SW 1271 (cell line): ENCODE results near the gene ZNF771.

Source experiments
- DNase-seq, 2 experiments: peaks; one replicate each; lab custom pipeline; 2025; lab: John Stamatoyannopoulos, UW

The ZNF771 gene

GRCh38 chr16:30398661-30399434 is 8.6 kb upstream of the ZNF771 start:
- DNase-seq: no peak

- no peak for DNase-seq
Measured at GRCh38 chr16:30399435-30400186, 7.8 kb upstream of the ZNF771 start.

GRCh38 chr16:30401768-30402425 is 5.5 kb upstream of the ZNF771 start:
- no peak for DNase-seq

- no peak for DNase-seq
Measured at GRCh38 chr16:30406795-30407101, 658 bp upstream of the ZNF771 start.

GRCh38 chr16:30407804-30408534 is 563 bp downstream of the ZNF771 start:
- DNase-seq: no peak

- peak; percentile 69 to 80 for DNase-seq
Measured at GRCh38 chr16:30409125-30410060, 2.0 kb downstream of the ZNF771 start.

GRCh38 chr16:30413112-30413806 is 5.9 kb downstream of the ZNF771 start:
- no peak for DNase-seq

GRCh38 chr16:30414159-30414558 is 6.8 kb downstream of the ZNF771 start:
- DNase-seq: no peak

GRCh38 chr16:30416047-30416603 is 8.7 kb downstream of the ZNF771 start:
- DNase-seq: no peak

- DNase-seq: no peak
Measured at GRCh38 chr16:30416624-30417528, 9.5 kb downstream of the ZNF771 start.

- peak; percentile 81 to 86 for DNase-seq
Measured at GRCh38 chr16:30417529-30418349, 10.3 kb downstream of the ZNF771 start.

GRCh38 chr16:30418350-30419181 is 11.2 kb downstream of the ZNF771 start:
- DNase-seq: no peak

GRCh38 chr16:30421010-30421409 is 13.6 kb downstream of the ZNF771 start:
- no peak for DNase-seq

GRCh38 chr16:30428055-30428454 is 20.6 kb downstream of the ZNF771 start:
- no peak for DNase-seq

GRCh38 chr16:30429418-30429677 is 21.9 kb downstream of the ZNF771 start:
- no peak for DNase-seq

GRCh38 chr16:30429678-30430427 is 22.4 kb downstream of the ZNF771 start, which contains the start of gene DCTPP1:
DCTPP1 (minus strand) TSS chr16:30430030; CDS start chr16:30429980, 50 bp downstream.
- peak; percentile 98 to 99 for DNase-seq
